ENCODE results near the gene NMNAT1.

Gene NMNAT1

GRCh38 chr1:9902060-9902452 is 41.2 kb upstream of the NMNAT1 start:
- TF ChIP-seq REST (IDR thresholded peaks at IDR 0.05; ENCODE audit: low read depth) (no peak), EP300 (IDR thresholded peaks at IDR 0.05; ENCODE audit: borderline replicate concordance) (no peak), EGR1 (IDR thresholded peaks at IDR 0.05) (no peak), MAX (IDR thresholded peaks at IDR 0.05) (no peak), NFIC (IDR thresholded peaks at IDR 0.05) (no peak), CREB1 (IDR thresholded peaks at IDR 0.05; ENCODE audit: low read depth) (no peak), TCF12 (IDR thresholded peaks at IDR 0.05; ENCODE audit: low read depth) (no peak), ZBTB7A (IDR thresholded peaks at IDR 0.05; ENCODE audit: low read depth) (no peak), CEBPB (IDR thresholded peaks at IDR 0.05) (no peak), USF1 (IDR thresholded peaks at IDR 0.05) (no peak), FOXM1 (IDR thresholded peaks at IDR 0.05; ENCODE audit: borderline replicate concordance, low read depth) (no peak)

- TF ChIP-seq EP300 (IDR thresholded peaks at IDR 0.05; ENCODE audit: borderline replicate concordance) (no peak), REST (IDR thresholded peaks at IDR 0.05; ENCODE audit: low read depth) (no peak), EGR1 (IDR thresholded peaks at IDR 0.05) (no peak), FOXM1 (IDR thresholded peaks at IDR 0.05; ENCODE audit: borderline replicate concordance, low read depth) (no peak), NFIC (IDR thresholded peaks at IDR 0.05) (no peak), RAD21 (IDR thresholded peaks at IDR 0.05; ENCODE audit: low read depth) (no peak), TCF12 (IDR thresholded peaks at IDR 0.05; ENCODE audit: low read depth) (no peak), YY1 (IDR thresholded peaks at IDR 0.05; ENCODE audit: low read depth) (no peak), TEAD4 (IDR thresholded peaks at IDR 0.05) (no peak), CEBPB (IDR thresholded peaks at IDR 0.05) (no peak), CREB1 (IDR thresholded peaks at IDR 0.05; ENCODE audit: low read depth) (no peak), ZBTB7A (IDR thresholded peaks at IDR 0.05; ENCODE audit: low read depth) (no peak), TAF1 (IDR thresholded peaks at IDR 0.05; ENCODE audit: low read depth) (no peak), USF1 (IDR thresholded peaks at IDR 0.05) (no peak), MAX (IDR thresholded peaks at IDR 0.05) (no peak)
Measured at GRCh38 chr1:9903801-9904527, 39.3 kb upstream of the NMNAT1 start.

GRCh38 chr1:9904596-9904995 is 38.7 kb upstream of the NMNAT1 start:
- TF ChIP-seq FOXM1 (IDR thresholded peaks at IDR 0.05; ENCODE audit: borderline replicate concordance, low read depth) = no peak
- no peak for TF ChIP-seq EGR1 (IDR thresholded peaks at IDR 0.05)

GRCh38 chr1:9905010-9905409 is 38.3 kb upstream of the NMNAT1 start:
- TF ChIP-seq RAD21 (IDR thresholded peaks at IDR 0.05; ENCODE audit: low read depth) (no peak), CEBPB (IDR thresholded peaks at IDR 0.05) (no peak), FOXM1 (IDR thresholded peaks at IDR 0.05; ENCODE audit: borderline replicate concordance, low read depth) (no peak), EGR1 (IDR thresholded peaks at IDR 0.05) (no peak), MAX (IDR thresholded peaks at IDR 0.05) (no peak), USF1 (IDR thresholded peaks at IDR 0.05) (no peak), CREB1 (IDR thresholded peaks at IDR 0.05; ENCODE audit: low read depth) (no peak), NFIC (IDR thresholded peaks at IDR 0.05) (no peak), TAF1 (IDR thresholded peaks at IDR 0.05; ENCODE audit: low read depth) (no peak)

GRCh38 chr1:9906466-9906865 is 36.8 kb upstream of the NMNAT1 start:
- TF ChIP-seq FOXM1 (IDR thresholded peaks at IDR 0.05; ENCODE audit: borderline replicate concordance, low read depth) = no peak
- no peak for TF ChIP-seq YY1 (IDR thresholded peaks at IDR 0.05; ENCODE audit: low read depth)
- TF ChIP-seq TEAD4 (IDR thresholded peaks at IDR 0.05) = no peak
- no peak for TF ChIP-seq NFIC (IDR thresholded peaks at IDR 0.05)
- no peak for TF ChIP-seq EP300 (IDR thresholded peaks at IDR 0.05; ENCODE audit: borderline replicate concordance)
- no peak for TF ChIP-seq CEBPB (IDR thresholded peaks at IDR 0.05)
- TF ChIP-seq RAD21 (IDR thresholded peaks at IDR 0.05; ENCODE audit: low read depth) = no peak
- TF ChIP-seq TAF1 (IDR thresholded peaks at IDR 0.05; ENCODE audit: low read depth) = no peak
- no peak for TF ChIP-seq CREB1 (IDR thresholded peaks at IDR 0.05; ENCODE audit: low read depth)
- TF ChIP-seq EGR1 (IDR thresholded peaks at IDR 0.05) = no peak
- no peak for TF ChIP-seq MAX (IDR thresholded peaks at IDR 0.05)
- TF ChIP-seq USF1 (IDR thresholded peaks at IDR 0.05) = no peak
- TF ChIP-seq REST (IDR thresholded peaks at IDR 0.05; ENCODE audit: low read depth) = no peak
- no peak for TF ChIP-seq TCF12 (IDR thresholded peaks at IDR 0.05; ENCODE audit: low read depth)
- TF ChIP-seq ZBTB7A (IDR thresholded peaks at IDR 0.05; ENCODE audit: low read depth) = no peak
